CD4-positive, alpha-beta memory T cell (primary cell): ENCODE data around the gene NETO2. TPM values are rescaled to one million over a fixed set of nuclear protein-coding genes. Genes with fewer than 3 reads are reported as not detected.

Experiments used
- CTCF ChIA-PET: fragments of 350-600 bp; sonication (Branson Sonifier 250); formaldehyde crosslinking; loops from one replicate; lab custom pipeline; 2021; ENCODE audit warnings: inconsistent platforms; ENCODE audit not compliant: partially characterized antibody; lab: Charles Lee
- POLR2A ChIA-PET: fragments of 350-600 bp; sonication (Branson Sonifier 250); formaldehyde crosslinking; loops from one replicate; lab custom pipeline; 2021; ENCODE audit not compliant: partially characterized antibody; lab: Charles Lee
- DNase-seq, 5 donors: peaks; one replicate each; pipeline versions ENCODE4 v3.0.0 to v3.0.0-alpha.2; 2020 to 2022; ENCODE audit warnings: mixed read lengths in 1 of 5
- H3K27ac ChIP-seq: one replicate; pipeline ENCODE4 v1.7.0; 2013; ENCODE audit warnings: low read depth, low read length
- H3K27me3 ChIP-seq: 2 replicates; pipeline ENCODE4 v1.7.0; 2013; ENCODE audit warnings: mild to moderate bottlenecking, low read length, moderate library complexity; ENCODE audit not compliant: insufficient read depth
- H3K36me3 ChIP-seq: 2 replicates; pipeline ENCODE4 v1.7.0; 2013; ENCODE audit warnings: mild to moderate bottlenecking, low read length, moderate library complexity; ENCODE audit not compliant: insufficient read depth
- H3K4me1 ChIP-seq: 2 replicates; pipeline ENCODE4 v1.7.0; 2013; ENCODE audit warnings: mild to moderate bottlenecking, low read length, moderate library complexity; ENCODE audit not compliant: insufficient read depth
- H3K4me3 ChIP-seq, 2 donors: one replicate each; pipeline ENCODE4 v1.7.0; 2013; ENCODE audit warnings: low read length in 2 of 2, mild to moderate bottlenecking in 1 of 2
- H3K9me3 ChIP-seq, 2 donors: one replicate each; pipeline ENCODE4 v1.7.0; 2013; ENCODE audit warnings: low read length in 2 of 2, control low read depth in 1 of 2; ENCODE audit not compliant: control insufficient read depth in 1 of 2
- H3K27ac Mint-ChIP-seq, 7 donors: one replicate each; pipeline ENCODE4 v1.8.0; 2020 to 2021; ENCODE audit warnings: mixed read lengths in 7 of 7, mild to moderate bottlenecking in 6 of 7, inconsistent platforms in 3 of 7, moderate library complexity in 3 of 7
- H3K27me3 Mint-ChIP-seq, 2 donors: one replicate each; pipeline ENCODE4 v1.8.0; 2020 to 2021; ENCODE audit warnings: mixed read lengths in 2 of 2
- H3K36me3 Mint-ChIP-seq, 2 donors: one replicate each; pipeline ENCODE4 v1.8.0; 2020 to 2021; ENCODE audit warnings: mixed read lengths in 2 of 2, inconsistent platforms in 1 of 2, mild to moderate bottlenecking in 1 of 2
- H3K4me1 Mint-ChIP-seq, 4 donors: one replicate each; pipeline ENCODE4 v1.8.0; 2020 to 2021; ENCODE audit warnings: mixed read lengths in 4 of 4, mild to moderate bottlenecking in 1 of 4
- H3K4me3 Mint-ChIP-seq, 8 donors: one replicate each; pipeline ENCODE4 v1.8.0; 2020 to 2021; ENCODE audit warnings: mixed read lengths in 8 of 8, mild to moderate bottlenecking in 7 of 8, moderate library complexity in 6 of 8, inconsistent platforms in 3 of 8
- H3K9me3 Mint-ChIP-seq, 8 donors: one replicate each; pipeline ENCODE4 v1.8.0; 2020 to 2021; ENCODE audit warnings: mixed read lengths in 8 of 8, mild to moderate bottlenecking in 5 of 8, inconsistent platforms in 3 of 8, moderate library complexity in 1 of 8
- intact Hi-C: fragments of 100-400 bp; cut with micrococcal nuclease; formaldehyde crosslinking; loops from one replicate; pipeline ENCODE4 v1.15.1; 2023
- polyA plus RNA-seq, 2 donors: library from polyadenylated mRNA; unstranded; fragments of 300-500 nt; fragmentation: Illumina TruSeq; gene quantifications; one replicate each; pipeline ENCODE4 v1.2.3, GENCODE V29; 2021
- total RNA-seq, 2 experiments: library from RNA; stranded (reverse); gene quantifications; one replicate each; pipeline ENCODE4 v1.2.3, GENCODE V29; 2021

NETO2 gene
- total and polyA plus RNA-seq, 4 experiments from 2014 or later = 3.0 to 5.1 (median 4.1) TPM

GRCh38 chr16:47036201-47036600, 107.5 kb downstream of the NETO2 start:
- no peaks in the 10 kb centered on the region for H3K27me3 ChIP-seq

DNA sequence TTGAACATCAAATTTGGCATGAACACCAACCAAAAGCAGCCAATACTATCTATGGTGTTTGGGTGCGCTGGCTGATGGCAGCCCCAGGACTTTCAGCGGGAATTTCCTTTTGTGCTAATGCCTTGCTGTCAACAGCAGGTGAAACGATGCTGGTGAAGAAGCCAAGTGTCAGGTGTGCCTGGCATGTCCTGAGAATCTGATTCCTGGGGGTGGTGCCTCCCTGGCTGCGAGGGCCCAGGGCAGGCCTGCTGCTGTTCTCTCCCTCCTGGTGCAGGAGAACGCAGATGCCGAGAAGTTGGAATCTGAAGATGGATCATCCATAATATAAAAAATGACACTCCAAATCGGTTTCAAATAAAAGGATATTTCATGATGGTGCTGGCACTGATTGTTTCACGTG, 108.3 kb downstream of the NETO2 start:
- Mint-ChIP-seq H3K27ac (no peak overlapping the region), H3K4me1 (peaks cover 0 to 4% (median 2%) of the 10 kb centered on the region in 4 donors), H3K9me3 (peaks cover 0 to 2% (median 0%) of the 10 kb centered on the region in 8 donors), H3K36me3 (no peaks in the 10 kb centered on the region), H3K27me3 (no peaks in the 10 kb centered on the region), H3K4me3 (peak overlapping the region in 1 of 8 donors; percentile 87)
- Histone ChIP-seq H3K9me3 (no peaks in the 10 kb centered on the region), H3K36me3 (no peaks in the 10 kb centered on the region), H3K27ac (no peak overlapping the region), H3K4me3 (no peak overlapping the region), H3K27me3 (no peaks in the 10 kb centered on the region), H3K4me1 (no peaks in the 10 kb centered on the region)
- DNase-seq = no peak
- POLR2A ChIA-PET = interaction anchor here (1.4 kb wide), 1 partner anchor 61 kb away, joined by 3 read pairs; no protein-coding TSS in a partner anchor
- intact Hi-C loops = no loop called here
- CTCF ChIA-PET = interaction anchor here (1.2 to 1.3 kb wide), 2 partner anchors 106 to 1129 kb away, joined by 3 to 4 read pairs; no protein-coding TSS in a partner anchor

More at GRCh38 chr16:47036201-47036600, 107.5 kb downstream of the NETO2 start:
- no peaks in the 10 kb centered on the region for H3K36me3 Mint-ChIP-seq
- no peaks in the 10 kb centered on the region for H3K27me3 Mint-ChIP-seq
- POLR2A ChIA-PET = no interaction called here
- CTCF ChIA-PET = interaction anchor here (0.9 to 4.4 kb wide), 4 partner anchors 11 to 1129 kb away, joined by 3 to 39 read pairs (median 14); partner anchors contain the start of gene NETO2
- H3K4me3 Mint-ChIP-seq = peak overlapping the region; percentile 40 to 87 (median 68)
- peaks cover 0 to 4% (median 2%) of the 10 kb centered on the region in 4 donors for H3K4me1 Mint-ChIP-seq
- peak overlapping the region in 2 of 7 donors; percentile 19 to 32 for H3K27ac Mint-ChIP-seq
- Histone ChIP-seq H3K4me3 (no peak overlapping the region), H3K4me1 (no peaks in the 10 kb centered on the region), H3K27ac (no peak overlapping the region), H3K9me3 (no peaks in the 10 kb centered on the region), H3K36me3 (no peaks in the 10 kb centered on the region)
- H3K9me3 Mint-ChIP-seq = peaks cover 0 to 2% (median 0%) of the 10 kb centered on the region in 8 donors
- intact Hi-C loops = no loop called here
- no peak for DNase-seq

DNA sequence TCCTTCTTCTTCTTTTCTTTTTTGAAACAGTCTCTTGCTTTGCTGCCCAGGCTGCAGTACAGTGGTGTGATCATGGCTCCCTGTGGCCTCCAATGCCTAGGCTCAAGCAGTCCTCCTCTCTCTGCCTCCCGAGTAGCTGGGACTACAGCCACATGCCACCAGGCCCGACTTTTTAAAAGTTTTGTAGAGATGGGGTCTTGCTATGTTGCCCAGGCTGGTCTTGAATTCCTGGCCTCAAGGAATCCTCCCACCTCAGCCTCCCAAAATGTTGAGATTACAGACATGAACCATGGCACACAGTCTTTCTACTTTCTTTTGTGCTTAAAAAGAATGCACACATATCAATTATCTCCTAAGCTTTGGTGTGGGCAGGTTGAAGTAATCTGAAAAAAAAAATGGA, 109.3 kb downstream of the NETO2 start:
- peaks cover 0 to 4% (median 2%) of the 10 kb centered on the region in 4 donors for H3K4me1 Mint-ChIP-seq
- Histone ChIP-seq H3K36me3 (no peaks in the 10 kb centered on the region), H3K27ac (no peak overlapping the region), H3K4me1 (no peaks in the 10 kb centered on the region), H3K9me3 (no peaks in the 10 kb centered on the region), H3K27me3 (no peaks in the 10 kb centered on the region), H3K4me3 (no peak overlapping the region)
- no peak overlapping the region for H3K4me3 Mint-ChIP-seq
- H3K36me3 Mint-ChIP-seq = no peaks in the 10 kb centered on the region
- H3K9me3 Mint-ChIP-seq = peaks cover 0 to 2% (median 0%) of the 10 kb centered on the region in 8 donors
- no peaks in the 10 kb centered on the region for H3K27me3 Mint-ChIP-seq
- no peak overlapping the region for H3K27ac Mint-ChIP-seq
- intact Hi-C loops = no loop called here
- DNase-seq = no peak
- POLR2A ChIA-PET = interaction anchor here (1.4 kb wide), 1 partner anchor 60 kb away, joined by 3 read pairs; no protein-coding TSS in a partner anchor
- CTCF ChIA-PET = interaction anchor here (1.2 to 1.3 kb wide), 3 partner anchors 9 to 1130 kb away, joined by 3 to 5 read pairs (median 4); no protein-coding TSS in a partner anchor

- Mint-ChIP-seq H3K4me1 (peaks cover 0 to 2% (median under 1%) of the 10 kb centered on the region in 4 donors), H3K4me3 (no peak overlapping the region), H3K9me3 (peaks cover 0 to 2% (median 0%) of the 10 kb centered on the region in 8 donors), H3K27me3 (no peaks in the 10 kb centered on the region), H3K27ac (peak overlapping the region in 1 of 7 donors; percentile 13), H3K36me3 (no peaks in the 10 kb centered on the region)
- no peaks in the 10 kb centered on the region for H3K4me1 ChIP-seq
- H3K27ac ChIP-seq = no peak overlapping the region
- DNase-seq = no peak
- intact Hi-C loops = no loop called here
- POLR2A ChIA-PET = no interaction called here
- CTCF ChIA-PET = interaction anchor here (1.3 to 1.4 kb wide), 2 partner anchors 11 to 85 kb away, joined by 3 to 5 read pairs; no protein-coding TSS in a partner anchor
- no peaks in the 10 kb centered on the region for H3K36me3 ChIP-seq
- H3K27me3 ChIP-seq = no peaks in the 10 kb centered on the region
- H3K9me3 ChIP-seq = no peaks in the 10 kb centered on the region
- no peak overlapping the region for H3K4me3 ChIP-seq
Measured at GRCh38 chr16:47033176-47033575, 110.6 kb downstream of the NETO2 start.

DNA sequence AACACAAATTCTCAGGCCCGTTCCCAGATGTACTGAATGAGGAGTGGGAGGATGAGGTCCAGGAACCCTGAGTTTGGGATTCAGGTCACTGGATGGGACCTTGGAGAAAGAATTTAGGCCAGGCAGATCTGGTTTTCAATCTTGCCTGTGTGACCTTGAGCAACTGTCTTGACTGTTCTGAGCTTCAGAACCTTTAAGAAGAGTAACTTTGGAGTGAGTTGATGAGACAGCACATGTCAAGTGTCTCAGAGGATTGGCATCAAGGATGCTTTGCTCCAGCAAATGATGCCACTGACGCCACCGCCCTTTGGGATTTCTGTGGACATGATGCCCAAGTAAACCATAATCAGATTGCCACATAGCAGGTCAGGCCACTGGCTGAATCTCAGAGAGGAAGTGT, 114.0 kb downstream of the NETO2 start:
- Mint-ChIP-seq H3K27ac (no peak overlapping the region), H3K36me3 (no peaks in the 10 kb centered on the region), H3K4me1 (no peaks in the 10 kb centered on the region), H3K27me3 (no peaks in the 10 kb centered on the region), H3K4me3 (no peak overlapping the region), H3K9me3 (peaks cover 0 to 2% (median 0%) of the 10 kb centered on the region in 8 donors)
- H3K27ac ChIP-seq = no peak overlapping the region
- H3K36me3 ChIP-seq = no peaks in the 10 kb centered on the region
- H3K27me3 ChIP-seq = no peaks in the 10 kb centered on the region
- ChIA-PET CTCF (interaction anchor here (0.7 to 3.4 kb wide), 3 partner anchors 9 to 114 kb away, joined by 3 to 19 read pairs (median 5); partner anchors contain the start of gene NETO2), POLR2A (no interaction called here)
- no peak overlapping the region for H3K4me3 ChIP-seq
- H3K4me1 ChIP-seq = no peaks in the 10 kb centered on the region
- intact Hi-C loops = no loop called here
- H3K9me3 ChIP-seq = no peaks in the 10 kb centered on the region
- no peak for DNase-seq

DNA sequence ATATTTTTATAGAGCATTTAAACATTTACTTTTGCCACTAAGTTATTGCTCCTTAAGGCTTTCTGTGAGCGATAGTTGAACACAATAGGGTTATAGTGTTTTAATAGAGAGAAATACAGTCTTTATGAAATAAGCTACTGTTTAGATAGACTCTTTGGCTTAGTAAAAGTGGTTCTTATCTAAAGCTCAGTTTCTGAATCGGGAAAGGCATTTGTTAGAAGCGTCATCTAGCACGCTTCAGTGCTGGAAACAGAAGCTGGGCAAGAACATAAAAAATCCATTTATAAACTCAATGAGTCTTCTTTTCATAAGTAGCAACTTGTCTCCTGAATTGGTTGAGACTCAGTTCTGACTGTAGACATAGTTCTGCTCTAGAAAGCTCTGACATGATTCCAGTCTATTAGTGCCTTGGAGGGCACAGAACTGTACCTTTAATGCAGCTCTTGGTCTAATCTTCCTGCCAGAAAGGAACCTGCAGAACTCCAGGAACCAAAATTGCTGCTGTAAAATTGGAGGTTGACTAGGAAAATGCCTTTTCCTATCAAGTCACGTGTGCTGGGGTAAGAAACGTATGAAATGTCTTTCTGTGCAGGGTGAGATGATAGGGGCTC, 114.9 kb downstream of the NETO2 start:
- no peak overlapping the region for H3K27ac ChIP-seq
- no peak for DNase-seq
- no peaks in the 10 kb centered on the region for H3K27me3 ChIP-seq
- Mint-ChIP-seq H3K4me1 (no peaks in the 10 kb centered on the region), H3K4me3 (no peak overlapping the region), H3K27ac (no peak overlapping the region), H3K9me3 (peaks cover 0 to 2% (median 0%) of the 10 kb centered on the region in 8 donors), H3K36me3 (no peaks in the 10 kb centered on the region), H3K27me3 (no peaks in the 10 kb centered on the region)
- ChIA-PET CTCF (interaction anchor here (1.3 to 3.4 kb wide), 2 partner anchors 10 to 115 kb away, joined by 3 to 19 read pairs; partner anchors contain the start of gene NETO2), POLR2A (no interaction called here)
- no peaks in the 10 kb centered on the region for H3K36me3 ChIP-seq
- no peaks in the 10 kb centered on the region for H3K4me1 ChIP-seq
- no peaks in the 10 kb centered on the region for H3K9me3 ChIP-seq
- no peak overlapping the region for H3K4me3 ChIP-seq
- intact Hi-C loops = no loop called here
